Trophoblast cell (in vitro differentiated cells and primary cell): ENCODE measurements around the gene DUSP8.
"Not testable (repeated sequence)": the region's sequence is repeated elsewhere in the genome, so short reads cannot be mapped to it uniquely, and the experiment has no call there.

Source experiments
- DNase-seq, 2 donors: peaks; one replicate each; pipeline ENCODE4 v3.0.0-alpha.2; 2016
- H2AFZ ChIP-seq: 2 replicates; pipeline ENCODE4 v1.6.1; 2013; ENCODE audit warnings: low read length, moderate library complexity, mild to moderate bottlenecking; ENCODE audit not compliant: insufficient read depth, poor library complexity
- H2AK5ac ChIP-seq: 2 replicates; pipeline ENCODE4 v1.6.1; 2013; ENCODE audit warnings: mild to moderate bottlenecking, low read length
- H2BK120ac ChIP-seq: 2 replicates; pipeline ENCODE4 v1.6.1; 2013; ENCODE audit warnings: low read length, mild to moderate bottlenecking, moderate library complexity; ENCODE audit not compliant: insufficient read depth, poor library complexity
- H2BK12ac ChIP-seq: 2 replicates; pipeline ENCODE4 v1.6.1; 2013; ENCODE audit warnings: mild to moderate bottlenecking, low read length, moderate library complexity
- H2BK5ac ChIP-seq: 2 replicates; pipeline ENCODE4 v1.6.1; 2013; ENCODE audit warnings: low read length, low read depth, moderate library complexity, mild to moderate bottlenecking; ENCODE audit not compliant: poor library complexity
- H3K14ac ChIP-seq: 2 replicates; pipeline ENCODE4 v1.6.1; 2013; ENCODE audit warnings: mild to moderate bottlenecking, low read length
- H3K18ac ChIP-seq: 2 replicates; pipeline ENCODE4 v1.6.1; 2013; ENCODE audit warnings: mild to moderate bottlenecking, low read length
- H3K23ac ChIP-seq: 2 replicates; pipeline ENCODE4 v1.6.1; 2013; ENCODE audit warnings: low read length
- H3K27ac ChIP-seq: 2 replicates; pipeline ENCODE4 v1.5.1; 2013; ENCODE audit warnings: low read depth, mild to moderate bottlenecking, inconsistent platforms, low read length, moderate library complexity
- H3K27me3 ChIP-seq: 2 replicates; pipeline ENCODE4 v1.6.1; 2013; ENCODE audit warnings: inconsistent platforms, mild to moderate bottlenecking, low read length, moderate library complexity; ENCODE audit not compliant: insufficient read depth
- H3K36me3 ChIP-seq, 2 experiments: 1 replicate in 1 of 2; 2 replicates in 1 of 2; pipeline ENCODE4 v1.6.1; 2013; ENCODE audit warnings: low read length in 2 of 2, mild to moderate bottlenecking in 2 of 2, moderate library complexity in 1 of 2; ENCODE audit not compliant: insufficient read depth in 2 of 2, control insufficient read depth in 1 of 2
- H3K4ac ChIP-seq: 2 replicates; pipeline ENCODE4 v1.6.1; 2013; ENCODE audit warnings: low read depth, mild to moderate bottlenecking, low read length, moderate library complexity
- H3K4me1 ChIP-seq, 2 experiments: 1 replicate in 1 of 2; 2 replicates in 1 of 2; pipeline ENCODE4 v1.6.1; 2013; ENCODE audit warnings: low read length in 2 of 2, mild to moderate bottlenecking in 2 of 2, moderate library complexity in 1 of 2; ENCODE audit not compliant: insufficient read depth in 2 of 2, control insufficient read depth in 1 of 2
- H3K4me2 ChIP-seq: 2 replicates; pipeline ENCODE4 v1.6.1; 2013; ENCODE audit warnings: inconsistent platforms, mild to moderate bottlenecking, low read length, moderate library complexity
- H3K4me3 ChIP-seq: 2 replicates; pipeline ENCODE4 v1.5.1; 2013; ENCODE audit warnings: mild to moderate bottlenecking, low read depth, low read length, inconsistent platforms
- H3K79me1 ChIP-seq: one replicate; pipeline ENCODE4 v1.6.1; 2013; ENCODE audit warnings: low read length
- H3K79me2 ChIP-seq: 2 replicates; pipeline ENCODE4 v1.6.1; 2013; ENCODE audit warnings: low read length, mild to moderate bottlenecking; ENCODE audit not compliant: control insufficient read depth, insufficient read depth, poor library complexity
- H3K9ac ChIP-seq: 2 replicates; pipeline ENCODE4 v1.6.1; 2013; ENCODE audit warnings: mild to moderate bottlenecking, low read length
- H3K9me3 ChIP-seq: 2 replicates; pipeline ENCODE4 v1.6.1; 2013; ENCODE audit warnings: low read depth, mild to moderate bottlenecking, control low read depth, inconsistent platforms, low read length; ENCODE audit not compliant: insufficient read depth
- H4K12ac ChIP-seq: 2 replicates; pipeline ENCODE4 v1.6.1; 2013; ENCODE audit warnings: low read depth, mild to moderate bottlenecking, low read length, moderate library complexity
- H4K8ac ChIP-seq: 2 replicates; pipeline ENCODE4 v1.6.1; 2013; ENCODE audit warnings: low read depth, mild to moderate bottlenecking, low read length, moderate library complexity
- H4K91ac ChIP-seq: one replicate; pipeline ENCODE4 v1.6.1; 2013; ENCODE audit warnings: low read depth, mild to moderate bottlenecking, low read length, moderate library complexity
- WGBS: extraction: QIAGEN DNeasy Blood & Tissue Kit; methylation state at CpG from one replicate; pipeline ENCODE4 v1.1.7; 2013; ENCODE audit warnings: missing lambda C conversion rate; ENCODE audit not compliant: insufficient read length, insufficient coverage; ENCODE audit errors: extremely low coverage; 5-methylcytosine and 5-hydroxymethylcytosine counted together

The DUSP8 gene

GRCh38 chr11:1607901-1608300, 35.8 kb upstream of the DUSP8 start:
- H3K4me3 ChIP-seq, H3K27me3 ChIP-seq, H2BK5ac ChIP-seq, H2AFZ ChIP-seq, H3K14ac ChIP-seq, H4K91ac ChIP-seq, H3K27ac ChIP-seq, H3K4ac ChIP-seq, H2BK120ac ChIP-seq, H3K4me1 ChIP-seq, H3K18ac ChIP-seq, H2AK5ac ChIP-seq, H3K79me1 ChIP-seq, H2BK12ac ChIP-seq, H3K4me2 ChIP-seq, H3K23ac ChIP-seq, DNase-seq, H3K9ac ChIP-seq, H3K79me2 ChIP-seq, H3K9me3 ChIP-seq, H4K8ac ChIP-seq, H4K12ac ChIP-seq, H3K36me3 ChIP-seq: not testable (repeated sequence)
- WGBS: no CpG with 5 or more reads among the region's 5 CpGs

- not testable (repeated sequence) for H2BK120ac ChIP-seq, H3K23ac ChIP-seq, H3K36me3 ChIP-seq, H2AFZ ChIP-seq, H3K4me1 ChIP-seq, H2AK5ac ChIP-seq, H3K18ac ChIP-seq, H2BK12ac ChIP-seq, H3K14ac ChIP-seq, H3K79me1 ChIP-seq, H3K4ac ChIP-seq, H3K4me2 ChIP-seq, H3K27ac ChIP-seq, H2BK5ac ChIP-seq, H3K4me3 ChIP-seq, H3K79me2 ChIP-seq, H3K9me3 ChIP-seq, H4K91ac ChIP-seq, H4K8ac ChIP-seq, H3K27me3 ChIP-seq, H3K9ac ChIP-seq, DNase-seq, H4K12ac ChIP-seq
- no CpG with 5 or more reads among the region's 18 CpGs for WGBS
Measured at GRCh38 chr11:1607156-1607845, 35.2 kb upstream of the DUSP8 start.

GRCh38 chr11:1605923-1606322, 33.9 kb upstream of the DUSP8 start:
- not testable (repeated sequence) for H3K9me3 ChIP-seq, H2AFZ ChIP-seq, H2BK120ac ChIP-seq, H3K36me3 ChIP-seq, H3K79me2 ChIP-seq, H4K8ac ChIP-seq, H3K18ac ChIP-seq, H3K27me3 ChIP-seq, H3K14ac ChIP-seq, H3K27ac ChIP-seq, H3K23ac ChIP-seq, H3K79me1 ChIP-seq, H3K4ac ChIP-seq, H2BK5ac ChIP-seq, H3K4me1 ChIP-seq, H2AK5ac ChIP-seq, DNase-seq, H4K12ac ChIP-seq, H4K91ac ChIP-seq, H3K9ac ChIP-seq, H2BK12ac ChIP-seq, H3K4me3 ChIP-seq, H3K4me2 ChIP-seq
- WGBS: no CpG with 5 or more reads among the region's 13 CpGs

- Histone ChIP-seq H3K18ac (no peak overlapping the region), H3K14ac (no peak overlapping the region), H3K27me3 (no peaks in the 10 kb centered on the region), H3K4ac (no peak overlapping the region), H2AK5ac (no peak overlapping the region), H3K27ac (no peak overlapping the region), H3K4me1 (no peaks in the 10 kb centered on the region), H3K23ac (no peak overlapping the region), H3K9ac (no peak overlapping the region), H3K36me3 (no peaks in the 10 kb centered on the region), H4K8ac (no peak overlapping the region), H2BK120ac (no peak overlapping the region), H2BK12ac (no peak overlapping the region), H2BK5ac (no peak overlapping the region), H3K79me1 (no peaks in the 10 kb centered on the region), H3K79me2 (no peaks in the 10 kb centered on the region), H2AFZ (no peak overlapping the region), H3K4me3 (no peak overlapping the region), H4K12ac (no peak overlapping the region), H3K9me3 (no peaks in the 10 kb centered on the region), H4K91ac (no peak overlapping the region), H3K4me2 (no peak overlapping the region)
- no peak for DNase-seq
- WGBS: no CpG with 5 or more reads among the region's 7 CpGs
Measured at GRCh38 chr11:1604711-1605110, 32.6 kb upstream of the DUSP8 start.
